Endometrial microvascular endothelial cells (primary cell): ENCODE results near the gene TANGO2. TPM values are rescaled to one million over a fixed set of nuclear protein-coding genes. Genes with fewer than 3 reads are reported as not detected.

Experiments
- in situ Hi-C: cut with HindIII; loops from 2 replicates; pipeline ENCODE4 v1.10.0; 2017; ENCODE audit warnings: low sequenced_read_pairs, low pct_unique_long_range_greater_than_20kb; ENCODE audit errors: inconsistent ontology term
- total RNA-seq: library from RNA; depleted of rRNA; stranded (reverse); fragments of >200 nt; gene quantifications from one replicate; pipeline ENCODE4 v1.2.3, GENCODE V29; 2015; ENCODE audit errors: inconsistent ontology term

The TANGO2 gene
- total RNA-seq, 1 donor from 2014 or later, result 48.9 TPM

- in situ Hi-C loops, result no loop called here
These were observed 12.3 kb downstream of the TANGO2 start for GRCh38 chr22:20033045-20033706.

GRCh38 chr22:20034143-20034542 is 13.2 kb downstream of the TANGO2 start:
- in situ Hi-C loops, result no loop called here

GRCh38 chr22:20035375-20036083 is 14.6 kb downstream of the TANGO2 start:
- in situ Hi-C loops, result no loop called here

- in situ Hi-C loops, result no loop called here
These were observed 15.2 kb downstream of the TANGO2 start for GRCh38 chr22:20036084-20036482.

GRCh38 chr22:20036535-20037392 is 15.9 kb downstream of the TANGO2 start:
- in situ Hi-C loops, result no loop called here

GRCh38 chr22:20037419-20037818 is 16.5 kb downstream of the TANGO2 start:
- in situ Hi-C loops, result no loop called here

GRCh38 chr22:20038574-20038973 is 17.7 kb downstream of the TANGO2 start:
- in situ Hi-C loops, result no loop called here

GRCh38 chr22:20039683-20040325 is 18.9 kb downstream of the TANGO2 start:
- in situ Hi-C loops, result no loop called here

- in situ Hi-C loops, result no loop called here
These were observed 19.7 kb downstream of the TANGO2 start for GRCh38 chr22:20040327-20041200.

- in situ Hi-C loops, result no loop called here
These were observed 22.4 kb downstream of the TANGO2 start for GRCh38 chr22:20043057-20043996.

- in situ Hi-C loops, result no loop called here
These were observed 23.1 kb downstream of the TANGO2 start for GRCh38 chr22:20043997-20044342.

- in situ Hi-C loops, result no loop called here
These were observed 23.7 kb downstream of the TANGO2 start for GRCh38 chr22:20044495-20045151.

GRCh38 chr22:20046730-20047129 is 25.8 kb downstream of the TANGO2 start:
- in situ Hi-C loops, result no loop called here

- in situ Hi-C loops, result no loop called here
These were observed 31.0 kb downstream of the TANGO2 start for GRCh38 chr22:20051927-20052308.

GRCh38 chr22:20052309-20053259 is 31.7 kb downstream of the TANGO2 start:
- in situ Hi-C loops, result no loop called here
